H1 (cell line): ENCODE results near the gene PTPRD. TPM values are rescaled to one million over a fixed set of nuclear protein-coding genes. Genes with fewer than 3 reads are reported as not detected.

Experiments used
- ATF2 ChIP-seq: IDR thresholded peaks from 2 replicates; pipeline ENCODE4 v1.6.1; 2012; ENCODE audit warnings: low read length, inconsistent platforms
- TBP ChIP-seq: IDR thresholded peaks from 2 replicates; pipeline ENCODE4 v1.6.1; 2011; ENCODE audit warnings: low read depth, low read length, improper control_type of control experiment
- polyA plus RNA-seq, 7 experiments: library from polyadenylated mRNA; depleted of rRNA in 3 of 7; stranded (reverse) in 5 of 7; unstranded in 2 of 7; fragments of >200 nt in 5 of 7; fragments of 200-250 nt in 2 of 7; gene quantifications; 1 replicate in 5 of 7; 2 replicates in 1 of 7; 4 replicates in 1 of 7; pipeline versions ENCODE4 v1.2.1 to v1.2.3, GENCODE V29; 2011 to 2013; ENCODE audit warnings: missing spikeins in 2 of 7, mixed read lengths in 2 of 7
- total RNA-seq: library from RNA; stranded (reverse); fragmentation: NEBNext Ultra II Directional; extraction: Animal tissue kit (Norgen Biotek cat#: 25700); gene quantifications from 2 replicates; pipeline ENCODE4 v1.2.1, GENCODE V29; 2021

The PTPRD gene
- total and polyA plus RNA-seq, 2 of the 8 experiments (the other 6 are each of a cell fraction or from before 2014, with no cell fraction given) = 17.2 to 77.0 TPM

- no peak for TF ChIP-seq TBP
- TF ChIP-seq ATF2 = no peak
Measured at GRCh38 chr9:10436756-10437155, 176.0 kb downstream of the PTPRD start (continued).
